NCI-H510A (cell line): ENCODE results near the gene SRC.

Experiments used
- DNase-seq: peaks from one replicate; lab custom pipeline; 2025; lab: John Stamatoyannopoulos, UW

SRC gene

DNA sequence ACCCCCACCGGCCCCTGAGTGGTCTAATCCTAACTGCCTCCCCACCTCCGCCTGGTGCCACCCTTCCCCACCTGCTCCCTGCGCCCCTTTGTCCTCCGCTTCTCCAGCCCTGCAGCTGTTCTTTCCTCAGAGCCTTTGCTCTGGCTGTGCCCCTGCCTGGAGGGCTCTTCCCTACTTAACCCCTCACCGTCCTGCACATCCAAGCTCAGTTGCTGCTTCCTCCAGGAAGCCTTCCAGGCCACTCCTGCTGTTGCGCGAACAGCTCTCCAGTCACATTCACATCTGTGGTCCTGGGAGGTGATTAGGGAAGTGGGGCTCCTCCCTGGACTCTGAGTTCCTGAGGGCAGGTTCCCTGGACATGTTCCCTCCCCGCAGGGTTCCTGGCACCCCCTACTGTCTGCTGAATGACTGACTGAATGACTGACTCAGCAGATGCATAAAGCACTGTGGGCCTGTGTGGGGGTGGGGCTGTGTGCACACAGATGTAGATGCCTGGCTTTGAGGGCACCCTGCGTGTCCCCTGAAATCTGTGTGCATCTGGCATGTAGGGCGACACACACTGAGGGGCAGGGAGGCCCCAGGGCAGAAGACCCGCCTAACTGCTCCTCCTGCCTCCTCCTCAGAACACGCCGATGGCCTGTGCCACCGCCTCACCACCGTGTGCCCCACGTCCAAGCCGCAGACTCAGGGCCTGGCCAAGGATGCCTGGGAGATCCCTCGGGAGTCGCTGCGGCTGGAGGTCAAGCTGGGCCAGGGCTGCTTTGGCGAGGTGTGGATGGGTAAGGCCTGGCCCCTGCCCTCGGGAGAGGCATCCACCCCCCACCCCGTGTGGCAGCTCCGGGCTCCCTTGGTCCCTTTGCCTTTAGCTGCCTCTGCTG lies 51.4 kb downstream of the SRC start:
- DNase-seq: no peak

DNA sequence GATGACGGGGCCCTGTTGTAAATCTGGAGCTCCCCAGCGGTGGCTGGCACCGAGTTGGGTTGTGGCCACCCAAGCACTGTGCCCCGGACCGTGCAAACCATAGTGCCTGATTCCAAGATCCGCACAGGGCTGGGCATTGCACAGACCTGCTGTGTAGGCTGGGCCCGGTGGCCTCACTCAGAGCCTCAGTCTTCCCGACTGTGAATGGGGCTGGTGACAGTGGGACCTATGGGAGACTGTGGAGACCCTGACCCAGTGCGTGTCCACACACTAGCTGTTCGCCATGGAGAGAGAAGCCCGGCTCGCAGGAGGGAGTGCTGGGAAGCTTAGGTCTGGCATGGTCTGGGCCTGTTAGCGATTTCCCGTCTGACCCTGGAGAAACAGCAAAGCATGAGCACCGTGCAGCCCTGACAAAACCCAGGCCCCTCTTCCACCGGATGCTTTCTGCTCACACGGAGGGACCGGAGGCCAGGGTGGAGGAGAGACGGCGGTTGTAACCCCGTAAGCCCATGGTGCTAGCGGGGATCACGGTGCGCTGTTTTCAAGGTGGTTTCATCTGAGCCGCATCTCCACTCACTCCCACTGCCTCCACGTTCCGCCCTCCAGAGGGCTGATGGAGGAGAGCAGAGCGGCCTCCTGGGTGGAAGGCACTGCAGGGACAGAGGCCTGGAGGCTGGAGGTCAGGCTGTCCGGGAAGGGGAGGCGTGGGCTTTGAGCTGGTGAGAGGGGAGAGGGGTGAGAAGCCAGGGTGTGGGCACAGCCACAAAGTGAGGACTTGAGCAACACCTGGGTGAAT lies 52.2 kb downstream of the SRC start:
- no peak for DNase-seq

DNA sequence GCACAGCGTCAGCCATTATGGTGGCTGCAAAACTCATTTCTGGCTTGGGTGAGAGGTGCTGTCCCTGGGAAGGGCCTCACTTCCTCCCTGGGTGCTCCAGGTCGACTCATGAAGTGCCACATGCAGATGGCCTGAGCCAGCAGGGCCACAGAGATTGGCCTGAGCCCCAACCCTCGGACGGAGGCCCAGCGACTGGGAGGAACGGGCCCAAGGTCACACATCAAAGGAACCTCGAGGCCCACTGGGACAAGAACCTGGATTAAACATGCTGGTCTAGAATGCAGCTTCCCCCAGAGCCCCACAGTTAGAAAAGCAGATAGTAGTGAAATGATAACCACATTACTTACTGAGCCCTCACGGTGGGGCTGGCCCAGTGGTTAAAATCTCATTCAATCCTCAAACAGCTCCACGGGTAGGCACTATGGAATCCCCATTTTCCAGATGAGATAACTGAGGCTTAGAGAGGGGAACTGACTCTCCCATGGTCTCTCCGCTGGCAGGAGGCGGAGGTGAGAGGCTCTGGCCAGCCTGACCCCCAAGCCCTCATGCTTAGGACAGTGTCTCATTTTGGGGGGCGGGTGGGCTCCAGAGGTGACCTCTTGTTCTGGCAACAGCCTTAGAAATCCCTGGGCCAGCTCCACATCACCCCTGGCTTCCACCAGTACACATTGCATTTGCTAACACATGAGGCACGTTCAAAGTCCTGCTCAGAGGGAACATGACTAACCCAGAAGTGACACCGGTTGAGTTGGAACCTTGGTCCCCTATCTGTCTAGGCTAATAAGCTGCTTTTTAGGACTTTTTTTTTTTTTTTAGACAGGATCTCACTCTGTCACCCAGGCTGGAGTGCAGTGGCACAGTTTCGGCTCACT lies 53.0 kb downstream of the SRC start:
- DNase-seq: no peak

DNA sequence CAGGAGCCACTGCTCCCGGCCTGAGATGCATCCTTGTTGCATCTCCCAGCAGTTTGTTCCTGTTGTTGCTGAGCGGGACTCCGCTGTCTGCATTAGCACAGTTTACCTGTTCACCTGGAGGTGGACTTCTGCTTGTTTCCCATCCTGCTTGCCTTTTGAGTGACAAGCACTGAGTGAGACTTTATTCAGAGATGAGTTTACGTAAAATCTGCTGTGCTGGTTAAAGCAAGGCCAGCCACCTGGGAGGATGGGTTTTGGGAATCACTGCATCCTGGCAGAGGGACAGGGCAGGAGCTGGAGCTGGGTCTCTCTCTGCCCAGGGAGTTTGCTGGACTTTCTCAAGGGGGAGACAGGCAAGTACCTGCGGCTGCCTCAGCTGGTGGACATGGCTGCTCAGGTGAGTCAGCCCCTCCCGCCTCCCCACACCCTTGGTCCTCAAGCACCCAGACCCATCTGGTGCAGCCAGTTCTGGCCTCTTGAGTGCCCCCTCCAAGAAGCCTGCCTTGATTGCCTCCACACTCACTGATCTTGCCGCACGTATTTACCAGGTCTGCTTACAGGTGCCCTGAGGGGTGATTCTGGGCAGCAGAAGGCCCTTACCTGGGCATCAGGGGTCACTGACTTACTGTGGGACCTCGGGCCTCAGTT lies 55.5 kb downstream of the SRC start:
- no peak for DNase-seq

DNA sequence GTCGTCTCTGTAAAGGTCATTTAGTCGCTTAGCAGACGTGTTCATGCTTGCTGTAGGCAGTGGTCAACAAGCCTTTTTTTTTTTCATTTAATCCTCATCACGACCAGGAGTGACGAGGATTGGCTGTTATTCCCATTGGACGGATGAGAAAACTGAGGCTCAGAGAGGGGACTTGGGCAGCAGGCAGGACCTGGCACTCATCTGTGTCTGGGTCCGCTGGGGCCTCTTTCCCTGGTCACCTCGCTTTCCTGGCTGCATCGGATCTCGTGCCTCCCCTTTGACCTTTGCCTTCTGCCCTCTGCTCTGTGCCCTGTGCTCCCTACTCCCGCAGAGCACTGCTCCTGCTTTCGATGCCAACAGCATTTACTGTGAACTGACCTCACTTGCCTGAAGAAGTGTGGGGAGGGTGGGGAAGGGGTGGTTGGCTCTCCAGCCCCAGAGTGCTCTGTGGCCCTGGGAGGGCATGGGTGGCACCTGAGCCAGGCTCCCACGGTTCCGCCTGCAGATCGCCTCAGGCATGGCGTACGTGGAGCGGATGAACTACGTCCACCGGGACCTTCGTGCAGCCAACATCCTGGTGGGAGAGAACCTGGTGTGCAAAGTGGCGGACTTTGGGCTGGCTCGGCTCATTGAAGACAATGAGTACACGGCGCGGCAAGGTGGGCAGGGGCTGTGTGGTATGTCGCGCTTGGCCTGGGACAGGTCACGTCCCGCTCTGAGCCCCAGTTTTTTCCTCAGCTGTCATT lies 56.2 kb downstream of the SRC start:
- no peak for DNase-seq

DNA sequence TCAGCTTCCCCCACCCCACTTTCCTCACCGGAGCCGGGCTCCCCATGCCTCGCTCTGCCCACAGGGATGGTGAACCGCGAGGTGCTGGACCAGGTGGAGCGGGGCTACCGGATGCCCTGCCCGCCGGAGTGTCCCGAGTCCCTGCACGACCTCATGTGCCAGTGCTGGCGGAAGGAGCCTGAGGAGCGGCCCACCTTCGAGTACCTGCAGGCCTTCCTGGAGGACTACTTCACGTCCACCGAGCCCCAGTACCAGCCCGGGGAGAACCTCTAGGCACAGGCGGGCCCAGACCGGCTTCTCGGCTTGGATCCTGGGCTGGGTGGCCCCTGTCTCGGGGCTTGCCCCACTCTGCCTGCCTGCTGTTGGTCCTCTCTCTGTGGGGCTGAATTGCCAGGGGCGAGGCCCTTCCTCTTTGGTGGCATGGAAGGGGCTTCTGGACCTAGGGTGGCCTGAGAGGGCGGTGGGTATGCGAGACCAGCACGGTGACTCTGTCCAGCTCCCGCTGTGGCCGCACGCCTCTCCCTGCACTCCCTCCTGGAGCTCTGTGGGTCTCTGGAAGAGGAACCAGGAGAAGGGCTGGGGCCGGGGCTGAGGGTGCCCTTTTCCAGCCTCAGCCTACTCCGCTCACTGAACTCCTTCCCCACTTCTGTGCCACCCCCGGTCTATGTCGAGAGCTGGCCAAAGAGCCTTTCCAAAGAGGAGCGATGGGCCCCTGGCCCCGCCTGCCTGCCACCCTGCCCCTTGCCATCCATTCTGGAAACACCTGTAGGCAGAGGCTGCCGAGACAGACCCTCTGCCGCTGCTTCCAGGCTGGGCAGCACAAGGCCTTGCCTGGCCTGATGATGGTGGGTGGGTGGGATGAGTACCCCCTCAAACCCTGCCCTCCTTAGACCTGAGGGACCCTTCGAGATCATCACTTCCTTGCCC lies 57.4 kb downstream of the SRC start:
- DNase-seq: no peak

DNA sequence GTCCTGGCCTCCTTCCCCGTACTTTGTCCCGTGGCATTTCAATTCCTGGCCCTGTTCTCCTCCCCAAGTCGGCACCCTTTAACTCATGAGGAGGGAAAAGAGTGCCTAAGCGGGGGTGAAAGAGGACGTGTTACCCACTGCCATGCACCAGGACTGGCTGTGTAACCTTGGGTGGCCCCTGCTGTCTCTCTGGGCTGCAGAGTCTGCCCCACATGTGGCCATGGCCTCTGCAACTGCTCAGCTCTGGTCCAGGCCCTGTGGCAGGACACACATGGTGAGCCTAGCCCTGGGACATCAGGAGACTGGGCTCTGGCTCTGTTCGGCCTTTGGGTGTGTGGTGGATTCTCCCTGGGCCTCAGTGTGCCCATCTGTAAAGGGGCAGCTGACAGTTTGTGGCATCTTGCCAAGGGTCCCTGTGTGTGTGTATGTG lies 58.5 kb downstream of the SRC start:
- DNase-seq: no peak

DNA sequence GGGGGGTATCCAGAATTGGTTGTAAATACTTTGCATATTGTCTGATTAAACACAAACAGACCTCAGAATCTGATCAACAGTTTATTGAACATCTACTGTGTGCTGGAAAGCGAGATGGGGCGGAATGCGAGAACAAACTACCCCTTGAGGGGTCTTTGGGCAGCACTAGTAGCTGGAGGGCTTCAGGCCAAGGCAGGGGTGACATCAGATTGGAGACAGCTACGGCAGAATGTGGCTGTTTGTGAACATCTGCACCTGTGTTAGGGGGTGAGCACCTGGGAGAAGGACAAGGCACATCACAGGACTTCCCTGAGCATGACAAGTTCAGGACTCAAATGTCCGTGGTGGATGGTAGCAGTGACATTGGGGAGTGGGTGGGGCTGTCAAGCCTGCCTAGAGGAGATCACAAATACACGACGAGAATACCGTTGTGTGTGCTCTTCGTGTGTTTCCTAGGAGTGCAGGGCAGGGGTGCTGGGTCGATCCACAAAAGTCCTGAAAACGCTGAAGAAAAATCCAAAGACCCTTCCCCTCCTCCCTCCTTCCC lies 59.5 kb downstream of the SRC start:
- DNase-seq: no peak

DNA sequence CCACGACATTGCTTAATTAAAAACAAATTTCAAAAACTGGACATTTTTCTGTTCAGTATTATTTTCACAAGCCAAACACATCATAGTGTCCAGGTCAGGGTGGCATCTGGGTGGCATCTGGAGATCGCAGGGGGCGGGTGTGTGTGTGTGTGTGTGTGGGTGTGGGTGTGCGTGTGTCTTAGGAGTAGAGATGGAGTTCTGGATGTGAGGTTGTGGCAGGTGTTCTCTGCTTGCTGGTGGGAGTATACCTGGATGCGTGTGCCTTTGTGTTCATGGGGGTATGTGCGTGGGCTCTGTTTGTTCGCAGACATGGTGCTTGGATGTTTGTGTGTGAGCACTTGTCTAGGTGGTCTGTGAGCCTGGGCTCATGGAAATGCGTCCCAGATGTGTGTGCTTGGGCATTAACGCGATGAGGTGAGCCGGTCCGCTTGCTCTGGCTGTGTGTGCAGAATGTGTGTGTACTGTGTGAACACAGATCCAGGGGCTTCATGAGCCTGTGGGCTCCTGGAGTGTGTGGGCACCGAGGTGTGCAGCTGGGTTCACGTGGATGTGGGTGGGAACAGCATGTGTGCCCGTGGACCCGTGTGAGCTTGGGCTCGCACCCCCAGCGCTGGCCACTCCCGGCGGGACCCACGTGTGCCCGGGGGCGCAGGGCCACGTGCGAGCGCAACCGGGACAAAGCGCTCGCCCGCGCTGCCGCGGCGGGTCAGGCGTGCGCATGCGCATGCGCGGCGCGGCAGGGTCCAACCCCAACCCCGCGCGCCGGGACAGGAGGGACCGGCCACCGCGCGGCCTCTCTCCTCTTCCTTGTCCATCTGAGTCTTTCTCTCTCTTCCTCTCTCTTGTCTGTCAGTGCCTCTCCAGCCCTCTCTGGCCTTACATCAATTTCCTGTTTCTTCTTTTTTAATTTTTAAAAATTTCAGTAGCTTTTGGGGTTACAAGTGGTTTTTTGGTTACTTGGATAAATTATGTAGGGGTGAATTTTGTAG lies 60.4 kb downstream of the SRC start:
- peak; percentile 63 for DNase-seq

DNA sequence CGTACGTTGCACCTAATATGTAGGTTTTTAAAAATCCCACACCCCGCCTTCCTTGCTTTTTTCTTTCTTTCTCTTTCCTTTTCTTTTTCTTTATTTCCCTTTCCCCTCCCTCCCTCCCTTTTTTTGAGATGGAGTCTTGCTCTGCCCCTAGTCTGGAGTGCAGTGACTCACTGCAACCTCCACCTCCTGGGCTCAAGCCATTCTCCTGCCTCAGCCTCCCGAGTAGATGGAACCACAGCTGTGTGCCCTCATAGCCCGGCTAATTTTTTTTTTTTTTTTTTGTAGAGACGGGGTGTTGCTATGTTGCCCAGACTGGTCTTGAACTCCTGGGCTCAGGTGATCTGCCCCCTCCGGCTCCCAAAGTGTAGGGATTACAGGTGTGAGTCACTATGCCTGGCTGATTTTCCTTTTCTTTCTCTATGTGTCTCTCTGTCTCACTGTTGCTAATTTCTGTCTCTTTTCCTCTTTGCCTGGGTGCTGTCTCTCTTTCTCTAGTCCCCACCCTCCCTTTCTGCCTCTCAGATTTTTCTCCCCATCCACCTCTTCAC lies 61.2 kb downstream of the SRC start:
- no peak for DNase-seq

DNA sequence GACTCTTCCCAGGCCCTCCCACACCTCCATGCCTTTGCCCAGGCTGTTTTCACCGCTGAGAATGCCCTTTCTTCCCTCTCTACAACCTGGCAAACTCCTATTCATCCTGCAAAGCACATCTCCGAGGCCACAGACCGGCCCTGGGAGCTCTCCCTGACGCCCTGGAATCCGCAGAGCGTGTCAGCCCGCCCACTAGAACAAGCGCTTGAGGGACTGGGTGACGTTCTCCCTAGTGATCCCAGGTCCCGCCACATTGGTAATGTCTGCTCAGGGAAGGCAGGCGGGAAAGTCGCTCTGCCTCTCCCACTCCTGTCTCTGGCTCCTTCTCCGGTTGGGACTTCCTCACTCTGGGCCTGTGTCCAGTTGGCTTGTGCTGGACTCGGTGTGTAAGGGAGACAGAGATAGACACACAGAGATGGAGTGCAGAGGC lies 61.6 kb downstream of the SRC start:
- no peak for DNase-seq

DNA sequence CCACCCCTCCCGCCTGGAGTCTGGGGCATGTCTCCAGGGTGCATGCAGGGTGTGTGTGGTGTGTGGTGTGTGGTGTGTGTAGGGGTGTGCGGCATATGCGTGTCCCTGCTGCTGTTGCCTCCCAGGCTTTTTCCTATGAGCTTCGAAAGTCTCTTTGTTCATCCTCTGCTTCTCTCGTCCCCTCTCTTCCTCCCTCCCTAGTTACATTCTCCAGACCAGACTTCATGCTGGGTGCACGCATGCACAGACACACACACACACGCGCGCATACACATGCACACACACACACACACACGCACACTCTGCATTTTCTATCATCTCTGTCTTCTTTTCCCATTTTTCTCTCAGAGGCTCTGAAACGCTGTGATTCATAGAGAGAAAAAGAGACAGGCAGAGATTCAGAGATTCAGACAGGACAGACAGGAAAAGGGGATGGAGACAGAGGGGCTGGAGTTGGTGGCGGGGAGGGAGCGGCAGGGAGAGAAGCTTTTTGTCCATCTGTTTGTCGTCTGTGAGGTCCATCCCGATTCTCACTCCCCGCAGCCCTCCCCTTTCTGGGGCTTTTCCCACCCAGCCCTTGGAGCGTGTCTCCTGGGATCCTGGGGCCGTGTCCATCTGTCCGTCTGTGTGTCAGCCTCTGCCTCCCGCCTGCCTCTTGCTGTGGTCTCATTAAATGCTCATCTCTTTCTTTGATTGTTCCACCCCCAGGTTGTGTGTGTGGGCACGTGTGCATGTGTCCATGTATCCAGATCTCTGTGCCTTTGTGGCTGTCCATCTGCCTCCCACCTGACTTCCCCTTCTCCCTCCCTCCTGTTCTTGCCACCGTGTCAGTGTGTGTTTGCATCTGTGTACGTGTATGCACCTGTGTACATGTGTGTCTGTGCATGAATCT lies 62.6 kb downstream of the SRC start:
- no peak for DNase-seq

DNA sequence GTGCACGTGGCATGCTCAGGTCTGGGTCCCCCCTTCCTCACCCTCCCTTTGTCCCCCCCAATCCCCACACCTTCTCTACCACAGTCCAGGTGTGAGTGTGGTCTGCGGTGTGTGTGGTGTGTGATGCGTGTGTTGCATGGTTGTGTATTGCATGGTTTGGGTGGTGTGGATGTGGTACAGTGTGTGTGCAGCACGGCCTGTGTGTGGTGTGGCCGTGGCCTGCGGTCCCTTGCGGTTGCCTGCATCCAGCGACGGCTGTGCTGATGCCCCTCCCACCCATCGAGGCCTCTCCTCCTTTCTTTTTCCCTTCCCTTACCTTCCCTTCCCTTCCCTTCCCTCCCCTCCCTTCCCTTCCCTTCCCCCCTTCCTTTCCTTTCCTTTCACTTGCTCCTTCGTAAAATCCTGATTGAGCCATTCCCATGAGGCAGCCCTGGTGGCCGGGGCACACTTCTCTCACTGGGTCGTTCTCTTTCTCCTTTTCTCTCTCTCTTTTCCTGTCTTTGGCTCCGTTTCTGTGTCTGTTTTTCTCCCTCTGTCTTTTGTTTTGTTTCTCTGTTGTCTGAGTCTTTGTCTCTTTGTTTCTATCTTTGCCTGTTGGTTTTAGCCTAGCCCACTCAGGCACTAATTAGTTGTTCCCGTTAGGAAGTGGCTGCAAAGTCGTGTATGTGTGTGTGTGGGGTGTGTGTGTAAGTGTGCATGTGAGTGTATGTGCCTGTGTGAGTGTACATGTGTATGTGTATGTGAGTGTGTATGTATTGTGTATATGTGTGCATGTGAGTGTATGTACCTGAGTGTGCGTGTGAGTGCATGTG lies 65.7 kb downstream of the SRC start:
- DNase-seq: no peak

DNA sequence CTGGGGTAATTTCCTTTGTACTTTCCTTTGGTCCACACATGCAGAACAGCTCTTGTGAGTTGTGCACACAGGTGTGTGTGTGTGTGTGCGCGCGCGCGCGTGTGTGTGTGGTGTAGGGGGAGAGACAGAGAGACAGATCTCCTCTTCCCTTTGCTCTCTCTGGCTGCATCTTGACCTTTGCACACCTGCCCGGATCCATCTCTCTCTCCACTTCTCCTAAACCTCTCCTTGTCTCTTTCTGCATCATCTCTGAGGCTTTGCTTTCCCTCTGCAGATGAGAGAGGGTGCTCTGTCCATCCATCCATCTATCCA lies 67.0 kb downstream of the SRC start:
- DNase-seq: no peak

DNA sequence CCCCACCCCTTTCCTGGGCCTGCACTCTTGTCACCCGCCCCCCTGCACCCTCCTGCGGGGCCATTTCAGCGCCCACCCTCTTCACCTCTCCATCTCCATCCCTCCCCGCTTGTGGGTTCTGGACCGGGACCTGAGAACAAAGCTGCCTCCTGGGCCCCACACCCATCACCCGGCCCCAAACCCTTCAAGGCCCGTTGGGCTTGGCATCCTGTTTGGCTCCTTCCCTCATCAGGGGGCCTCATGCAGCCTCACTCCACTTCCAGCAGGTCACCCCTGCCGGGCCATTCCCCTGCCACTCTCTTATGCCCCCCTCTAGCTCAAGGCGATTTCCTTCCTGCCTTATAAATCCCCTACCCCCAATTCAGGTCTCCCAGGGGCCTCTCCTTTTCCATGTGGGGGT lies 67.4 kb downstream of the SRC start:
- no peak for DNase-seq
